Cortex of kidney (tissue), 1 donor: Measurements from ENCODE around the gene TDRD1.

Experiments used
- DNase-seq: peaks from one replicate; lab custom pipeline; 2025; lab: John Stamatoyannopoulos, UW

TDRD1 gene

GRCh38 chr10:114266521-114266920 is 87.4 kb downstream of the TDRD1 start:
- no peak for DNase-seq

- DNase-seq = no peak
Observed at GRCh38 chr10:114271075-114271778, 92.1 kb downstream of the TDRD1 start.

GRCh38 chr10:114271779-114272167 is 92.6 kb downstream of the TDRD1 start:
- DNase-seq = no peak

GRCh38 chr10:114272696-114273095 is 93.5 kb downstream of the TDRD1 start:
- no peak for DNase-seq

- DNase-seq = no peak
Observed at GRCh38 chr10:114273910-114274309, 94.8 kb downstream of the TDRD1 start.

- no peak for DNase-seq
Observed at GRCh38 chr10:114274616-114275453, 95.7 kb downstream of the TDRD1 start.

- no peak for DNase-seq
Observed at GRCh38 chr10:114276066-114276465, 96.9 kb downstream of the TDRD1 start.

- no peak for DNase-seq
Observed at GRCh38 chr10:114276671-114277070, 97.5 kb downstream of the TDRD1 start.

- no peak for DNase-seq
Observed at GRCh38 chr10:114278140-114278883, 99.2 kb downstream of the TDRD1 start.

GRCh38 chr10:114278884-114279191 is 99.7 kb downstream of the TDRD1 start:
- no peak for DNase-seq

GRCh38 chr10:114279289-114279688 is 100.1 kb downstream of the TDRD1 start:
- DNase-seq = no peak

- DNase-seq = no peak
Observed at GRCh38 chr10:114279901-114280644, 100.9 kb downstream of the TDRD1 start.

- DNase-seq = no peak
Observed at GRCh38 chr10:114281006-114281405, 101.9 kb downstream of the TDRD1 start.

GRCh38 chr10:114281461-114281860 is 102.3 kb downstream of the TDRD1 start:
- DNase-seq = no peak
